Muscle of back (tissue), 11 donors: Measurements from ENCODE around the gene ZRSR2. TPM values are rescaled to one million over a fixed set of nuclear protein-coding genes. Genes with fewer than 3 reads are reported as not detected.
"Not testable (repeated sequence)": the region's sequence is repeated elsewhere in the genome, so short reads cannot be mapped to it uniquely, and the experiment has no call there.

ENCODE experiments used
- DNase-seq, 3 donors: peaks; one replicate each; pipeline versions ENCODE4 v3.0.0 to v3.0.0-alpha.2; 2013
- polyA plus RNA-seq, 10 donors: library from polyadenylated mRNA; unstranded; fragments of 120-200 nt; gene quantifications; one replicate each; pipeline ENCODE4 v1.2.1, GENCODE V29; 2013; ENCODE audit not compliant: insufficient read length in 10 of 10

Gene ZRSR2
- polyA plus RNA-seq, 10 donors = 9.6 to 16.4 (median 11.8) TPM

DNA sequence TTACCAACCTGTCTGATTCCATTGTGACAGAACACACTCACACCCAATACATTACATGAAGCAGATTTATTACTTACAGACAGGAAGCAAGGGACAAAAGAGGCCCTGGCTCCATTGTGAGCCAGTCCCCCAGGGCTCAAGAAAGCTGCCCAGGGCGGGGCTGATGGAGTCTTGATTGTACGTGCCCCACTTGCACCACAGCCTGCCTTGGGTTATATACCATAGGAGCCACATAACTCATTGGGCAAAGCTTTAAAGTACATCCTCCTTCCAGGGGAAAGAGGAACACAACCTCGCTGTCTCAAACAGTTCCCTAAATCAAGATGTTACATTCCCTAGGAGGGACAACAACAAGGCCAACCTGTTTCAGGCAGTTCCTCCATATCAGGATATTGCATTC, 3.4 kb upstream of the ZRSR2 start:
- DNase-seq = peak in 1 of 3 donors; percentile 1

- DNase-seq = peak; percentile 2 to 51 (median 23)
Measured at GRCh38 chrX:15790769-15791290, 546 bp downstream of the ZRSR2 start.

DNA sequence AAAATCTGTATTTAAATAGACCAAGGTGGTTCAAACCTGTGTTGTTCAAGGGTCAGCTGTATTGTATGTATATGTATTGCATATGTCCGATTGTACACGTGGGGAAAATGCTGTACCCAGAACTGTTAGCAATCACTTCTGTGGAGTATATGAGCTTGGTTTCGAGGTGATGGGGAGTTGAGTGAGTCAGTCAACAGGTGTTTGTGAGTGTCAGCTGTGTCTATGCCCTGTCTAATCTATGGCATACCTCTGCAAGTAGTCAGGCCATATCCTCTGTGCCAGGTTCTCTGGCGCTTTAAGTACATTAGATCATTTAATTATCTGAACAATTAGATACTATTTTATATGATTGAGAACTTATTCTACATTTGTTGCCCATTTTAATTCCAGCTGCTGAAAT, 7.4 kb downstream of the ZRSR2 start:
- DNase-seq = no peak

DNA sequence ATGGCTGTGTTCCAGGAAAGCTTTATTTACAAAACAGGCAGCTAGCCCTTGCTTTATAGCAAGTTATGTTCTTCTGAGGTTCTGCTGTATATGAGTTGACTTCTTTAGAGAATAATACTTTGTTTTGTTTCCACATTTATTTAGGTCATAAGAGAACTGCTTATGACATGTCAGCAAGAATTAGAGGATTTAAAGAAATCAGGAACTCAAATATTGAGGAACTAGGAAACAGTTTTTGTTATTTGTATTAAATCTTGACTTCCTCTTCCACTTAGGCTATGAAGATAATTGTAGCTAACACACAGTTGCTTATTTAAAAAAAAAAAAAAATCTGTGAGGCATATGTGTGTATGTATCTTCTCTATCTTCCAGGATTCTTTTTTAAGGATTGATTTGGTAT, 14.3 kb downstream of the ZRSR2 start:
- DNase-seq = no peak

GRCh38 chrX:15808254-15808653, 18.0 kb downstream of the ZRSR2 start:
- DNase-seq = no peak

DNA sequence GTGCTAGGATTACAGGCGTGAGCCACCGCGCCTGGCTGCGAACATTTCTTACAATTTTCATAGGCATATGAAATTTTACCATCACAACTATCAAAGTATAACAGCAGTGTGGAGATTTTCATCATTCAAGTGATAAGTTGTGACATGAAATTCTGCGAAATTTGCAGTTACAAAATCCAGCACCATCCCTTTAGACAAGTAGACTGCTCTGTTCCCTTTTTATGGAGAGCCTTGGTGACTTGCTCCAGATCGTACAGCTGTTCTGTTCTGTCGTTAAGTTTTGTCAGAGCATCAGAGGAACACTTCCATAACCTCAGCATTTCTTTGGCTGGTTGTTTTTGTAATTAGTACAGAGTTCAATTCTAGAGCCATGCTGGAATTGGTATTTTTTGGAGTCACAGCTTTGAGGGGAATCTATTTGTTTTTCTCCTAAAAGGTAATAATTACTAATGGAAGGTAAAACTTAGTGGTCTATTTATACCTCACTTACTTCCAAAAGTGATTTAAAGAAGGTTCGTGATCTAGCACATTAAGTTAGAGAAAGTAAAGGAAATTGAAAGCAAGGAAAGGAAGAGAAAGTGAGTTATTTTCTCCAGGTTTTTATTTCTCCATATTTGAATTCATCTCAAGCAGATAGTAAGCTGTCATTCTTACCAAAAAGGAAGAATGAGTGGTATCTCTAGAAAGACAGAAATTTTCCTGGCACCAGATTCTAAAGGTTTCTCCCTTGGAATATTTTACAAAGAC, 22.1 kb downstream of the ZRSR2 start:
- no peak for DNase-seq

- DNase-seq = no peak
Measured at GRCh38 chrX:15813416-15813815, 23.1 kb downstream of the ZRSR2 start.

GRCh38 chrX:15814771-15815365, 24.6 kb downstream of the ZRSR2 start:
- DNase-seq = no peak

GRCh38 chrX:15815779-15816437, 25.6 kb downstream of the ZRSR2 start:
- DNase-seq = peak; percentile 3 to 16 (median 7)

GRCh38 chrX:15816438-15816809, 26.1 kb downstream of the ZRSR2 start:
- no peak for DNase-seq

GRCh38 chrX:15816886-15817285, 26.6 kb downstream of the ZRSR2 start:
- no peak for DNase-seq

DNA sequence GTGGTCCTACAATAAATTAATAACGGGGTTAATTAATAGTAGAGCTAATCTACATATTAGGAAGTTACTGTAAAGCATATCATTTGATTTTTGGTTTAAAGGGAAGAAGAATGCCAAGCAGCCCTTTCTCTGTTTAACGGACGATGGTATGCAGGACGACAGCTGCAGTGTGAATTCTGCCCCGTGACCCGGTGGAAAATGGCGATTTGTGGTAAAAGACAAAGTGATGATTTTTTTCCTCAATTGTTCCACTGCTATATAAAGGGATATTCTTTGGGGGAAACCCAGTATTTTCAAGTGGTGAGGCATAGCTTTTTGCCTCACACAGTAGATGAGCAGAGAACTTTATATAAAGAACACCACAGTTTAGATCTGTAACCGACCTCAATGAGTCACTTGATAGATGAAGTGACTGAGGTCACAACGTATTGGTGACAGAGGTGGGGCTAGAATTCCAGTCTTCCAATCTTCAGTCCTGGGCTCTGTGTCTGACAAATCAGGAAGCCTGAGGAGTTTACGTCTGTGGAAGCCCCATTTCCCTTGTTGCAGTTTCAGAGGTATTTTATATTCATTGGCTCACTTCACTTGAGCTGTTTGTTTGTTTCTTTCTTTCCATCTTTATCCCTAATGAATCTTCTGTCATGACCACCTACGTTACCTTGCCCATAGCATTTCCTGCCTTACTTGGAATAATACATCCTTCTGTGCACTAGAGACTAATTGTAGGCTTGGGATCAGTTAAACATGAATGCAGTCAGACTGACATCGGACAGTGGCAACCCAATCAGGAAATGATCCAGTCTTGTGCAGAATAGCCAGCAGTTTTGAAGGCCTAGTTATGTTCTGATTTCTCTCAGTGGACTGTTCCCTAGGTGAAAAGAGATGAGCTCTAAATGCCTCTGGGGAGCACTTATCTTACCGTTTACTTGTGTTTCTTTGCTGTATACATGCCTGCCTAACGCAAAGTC, 30.1 kb downstream of the ZRSR2 start:
- no peak for DNase-seq

GRCh38 chrX:15822922-15823321, 32.6 kb downstream of the ZRSR2 start:
- DNase-seq = no peak

GRCh38 chrX:15825936-15826335, 35.7 kb downstream of the ZRSR2 start:
- no peak for DNase-seq

DNA sequence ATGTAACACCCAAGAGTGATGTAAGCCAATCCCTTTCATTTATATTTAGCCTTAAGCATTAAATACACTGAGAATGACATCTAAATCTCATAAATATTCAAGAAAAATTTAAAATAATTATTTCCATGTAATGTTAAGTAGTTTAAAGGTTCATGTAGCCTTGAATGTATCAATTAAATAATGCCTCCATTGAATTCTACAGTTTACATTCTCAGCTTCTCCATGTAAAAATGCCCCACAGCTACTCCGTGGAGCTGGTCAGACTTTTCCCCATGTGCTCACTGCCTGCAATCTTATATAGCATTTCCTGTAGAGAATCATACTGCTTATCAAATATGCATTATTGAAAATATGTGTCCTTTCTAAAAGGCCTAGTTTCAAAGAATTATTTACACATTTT, 38.9 kb downstream of the ZRSR2 start:
- no peak for DNase-seq

- not testable (repeated sequence) for DNase-seq
Measured at GRCh38 chrX:15831347-15831746, 41.1 kb downstream of the ZRSR2 start.

GRCh38 chrX:15834053-15834452, 43.8 kb downstream of the ZRSR2 start:
- DNase-seq = no peak

GRCh38 chrX:15834827-15835595, 44.7 kb downstream of the ZRSR2 start:
- DNase-seq = no peak

GRCh38 chrX:15838017-15838416, 47.7 kb downstream of the ZRSR2 start:
- DNase-seq = no peak

DNA sequence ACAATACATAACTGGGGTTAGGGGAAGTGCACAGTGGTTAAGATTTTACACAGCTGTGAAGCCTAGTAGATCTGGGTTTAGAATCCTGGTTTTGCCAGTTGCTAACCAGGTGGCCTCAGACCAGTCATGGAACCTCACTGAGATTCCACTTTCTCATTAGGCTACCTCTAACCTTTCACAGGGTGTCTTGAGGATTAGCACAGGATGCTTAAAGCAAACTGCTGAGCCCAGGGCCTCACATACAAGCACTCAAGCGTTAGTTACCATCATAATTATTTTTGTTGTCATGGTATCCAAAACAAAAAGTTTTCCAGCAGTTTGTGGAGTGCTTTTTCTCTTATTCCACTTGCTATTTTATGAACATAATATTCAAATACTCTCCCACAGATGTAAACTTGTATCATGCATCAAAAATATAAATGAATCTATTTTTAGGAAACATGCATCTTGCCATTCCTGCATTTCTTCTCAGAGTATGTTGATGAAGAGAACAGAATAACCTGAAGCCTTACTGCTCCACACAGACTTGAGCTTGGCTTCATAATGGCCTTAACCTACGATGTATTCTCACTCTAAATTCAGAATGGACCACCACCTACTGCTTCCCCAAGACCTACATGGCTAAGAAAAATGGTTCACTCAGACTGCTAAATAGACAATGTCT, 51.7 kb downstream of the ZRSR2 start:
- DNase-seq = no peak
